OCI-LY3 (cell line): ENCODE data around the gene PPP3CB.

ENCODE experiments used
- CTCF ChIP-seq: fragments of 200-600, 300-600 bp; sonication (generic); IDR thresholded peaks from 2 replicates; pipeline ENCODE4 v1.5.1; 2014; ENCODE audit warnings: antibody characterized with exemption, low read length, low read depth
- EZH2phosphoT487 ChIP-seq: fragments of 200-600 bp; shearing (Covaris generic); IDR thresholded peaks from 2 replicates; pipeline ENCODE4 v1.6.1; 2018; ENCODE audit warnings: antibody characterized with exemption, mixed run types, low read depth

DNA sequence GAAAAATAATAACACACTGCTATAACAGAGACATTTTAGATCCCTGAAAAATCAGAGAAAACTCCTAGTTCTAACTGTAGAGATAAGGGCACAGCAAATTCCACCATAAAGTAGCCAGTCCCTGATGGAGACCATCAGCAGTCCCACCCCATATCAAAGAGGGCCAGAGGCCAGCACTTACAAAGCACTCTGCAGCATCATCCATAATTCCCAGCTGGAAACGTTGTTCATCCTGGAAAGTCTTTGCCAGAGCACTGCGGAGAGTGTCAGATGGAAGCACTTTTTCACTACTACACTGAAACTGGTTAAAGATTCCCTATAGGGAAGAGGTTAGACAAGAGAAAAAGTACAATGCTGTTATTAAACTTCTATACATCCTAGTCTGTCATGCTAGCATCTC is 49.5 kb upstream of the PPP3CB start:
- TF ChIP-seq CTCF (no peak), EZH2phosphoT487 (no peak)
